ENCODE measurements around the gene SUGCT. TPM values are rescaled to one million over a fixed set of nuclear protein-coding genes. Genes with fewer than 3 reads are reported as not detected.

Gene SUGCT
- total and polyA plus RNA-seq, 2 of the 13 experiments (the other 11 are each of a cell fraction or from before 2014, with no cell fraction given) = 10.1 to 22.2 TPM

- TF ChIP-seq TEF (CRISPR knock-in tag; IDR thresholded peaks at IDR 0.05) = no peak
- TF ChIP-seq MXD3 (CRISPR knock-in tag; IDR thresholded peaks at IDR 0.05) = no peak
- TF ChIP-seq SSRP1 (CRISPR knock-in tag; IDR thresholded peaks at IDR 0.05) = no peak
- no peak for TF ChIP-seq ZBTB39 (CRISPR knock-in tag; IDR thresholded peaks at IDR 0.05)
- peak; percentile 63; the same call in 1 of the 2 replicates for TF ChIP-seq HMG20A (CRISPR knock-in tag; IDR thresholded peaks at IDR 0.05; ENCODE audit: borderline replicate concordance)
- no peak for TF ChIP-seq ZNF138 (CRISPR knock-in tag; IDR thresholded peaks at IDR 0.05; ENCODE audit: low read depth)
- TF ChIP-seq FIP1L1 (IDR thresholded peaks at IDR 0.05; ENCODE audit: borderline replicate concordance, insufficient read depth, low read depth, low read length) = no peak
- TF ChIP-seq NFIB (CRISPR knock-in tag; IDR thresholded peaks at IDR 0.05; ENCODE audit: borderline replicate concordance) = no peak
- TF ChIP-seq LCORL (IDR thresholded peaks at IDR 0.05) = peak; percentile 73
- peak; percentile 67 for TF ChIP-seq LCORL (CRISPR knock-in tag; IDR thresholded peaks at IDR 0.05)
- no peak for TF ChIP-seq IKZF1 (IDR thresholded peaks at IDR 0.05)
- no peak for TF ChIP-seq GMEB1 (CRISPR knock-in tag; IDR thresholded peaks at IDR 0.05; ENCODE audit: borderline replicate concordance)
- TF ChIP-seq TAF1 (CRISPR knock-in tag; IDR thresholded peaks at IDR 0.05) = no peak
- TF ChIP-seq ZNF790 (CRISPR knock-in tag; IDR thresholded peaks at IDR 0.05; ENCODE audit: borderline replicate concordance) = no peak
- TF ChIP-seq ZNF749 (CRISPR knock-in tag; IDR thresholded peaks at IDR 0.05; ENCODE audit: borderline replicate concordance) = no peak
- no peak for TF ChIP-seq SKIL (CRISPR knock-in tag; IDR thresholded peaks at IDR 0.05; ENCODE audit: borderline replicate concordance)
- no peak for TF ChIP-seq CENPX (CRISPR knock-in tag; IDR thresholded peaks at IDR 0.05)
- no peak for TF ChIP-seq ZFAT (CRISPR knock-in tag; conservative IDR thresholded peaks at IDR 0.05)
- TF ChIP-seq ZNF784 (CRISPR knock-in tag; IDR thresholded peaks at IDR 0.05; ENCODE audit: borderline replicate concordance) = no peak
- TF ChIP-seq SRY (CRISPR knock-in tag; IDR thresholded peaks at IDR 0.05) = no peak
- TF ChIP-seq ZNF552 (CRISPR knock-in tag; IDR thresholded peaks at IDR 0.05; ENCODE audit: borderline replicate concordance) = no peak
- TF ChIP-seq MBD4 (IDR thresholded peaks at IDR 0.05; ENCODE audit: borderline replicate concordance, low read length) = no peak
- TF ChIP-seq ZNF451 (CRISPR knock-in tag; IDR thresholded peaks at IDR 0.05) = no peak
Measured at GRCh38 chr7:40760293-40760964, 625.6 kb downstream of the SUGCT start (continued).
